DMS153 treated with DMSO at 0.1 percent for 48 hours (cell line): ENCODE results near the gene TSPAN4.

Experiments used
- DNase-seq: peaks from one replicate; lab custom pipeline; 2025; ENCODE audit not compliant: unreplicated experiment; lab: John Stamatoyannopoulos, UW

The TSPAN4 gene, protein sequence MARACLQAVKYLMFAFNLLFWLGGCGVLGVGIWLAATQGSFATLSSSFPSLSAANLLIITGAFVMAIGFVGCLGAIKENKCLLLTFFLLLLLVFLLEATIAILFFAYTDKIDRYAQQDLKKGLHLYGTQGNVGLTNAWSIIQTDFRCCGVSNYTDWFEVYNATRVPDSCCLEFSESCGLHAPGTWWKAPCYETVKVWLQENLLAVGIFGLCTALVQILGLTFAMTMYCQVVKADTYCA

DNA sequence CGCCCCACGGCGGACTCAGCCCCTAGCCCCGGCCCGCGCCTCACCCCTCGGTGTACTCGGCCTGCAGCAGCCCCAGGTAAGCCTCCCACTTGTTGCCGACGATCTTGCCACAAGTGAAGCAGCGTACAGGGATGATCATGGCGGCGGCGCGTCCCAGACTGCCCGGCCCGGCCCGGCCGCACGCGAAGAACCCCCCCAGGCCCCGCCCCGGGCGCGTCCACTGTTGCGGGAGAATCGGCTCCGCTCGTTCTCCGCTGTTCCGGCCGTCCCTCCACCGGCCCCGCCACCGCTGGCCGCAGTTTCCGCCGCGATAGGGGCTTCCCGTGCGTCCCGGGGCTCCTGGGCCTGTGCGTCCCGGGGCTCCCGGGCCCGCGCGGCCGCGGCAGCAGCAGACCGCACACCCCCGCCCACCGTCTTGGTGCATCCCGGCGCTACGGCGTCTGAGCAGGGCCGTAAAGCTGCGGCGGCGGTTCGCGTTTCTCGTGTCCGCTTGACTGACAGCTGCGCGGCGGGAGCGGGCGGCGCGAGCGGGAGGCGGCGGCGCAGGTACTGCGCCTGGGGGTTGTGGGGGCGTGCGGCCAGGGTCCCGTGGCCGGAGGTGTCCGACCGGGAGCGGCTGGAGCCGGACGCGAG is at the start of gene TSPAN4, which contains the start of gene POLR2L:
Gene TSPAN4 (plus strand): TSS at position 483 of the 633 bp plus-strand sequence. CDS start 7,453 bp downstream, outside the sequence.
Gene POLR2L (minus strand): TSS at position 160 of the 633 bp plus-strand sequence. CDS start 21 bp downstream, at position 139.
- peak; percentile 46 for DNase-seq

DNA sequence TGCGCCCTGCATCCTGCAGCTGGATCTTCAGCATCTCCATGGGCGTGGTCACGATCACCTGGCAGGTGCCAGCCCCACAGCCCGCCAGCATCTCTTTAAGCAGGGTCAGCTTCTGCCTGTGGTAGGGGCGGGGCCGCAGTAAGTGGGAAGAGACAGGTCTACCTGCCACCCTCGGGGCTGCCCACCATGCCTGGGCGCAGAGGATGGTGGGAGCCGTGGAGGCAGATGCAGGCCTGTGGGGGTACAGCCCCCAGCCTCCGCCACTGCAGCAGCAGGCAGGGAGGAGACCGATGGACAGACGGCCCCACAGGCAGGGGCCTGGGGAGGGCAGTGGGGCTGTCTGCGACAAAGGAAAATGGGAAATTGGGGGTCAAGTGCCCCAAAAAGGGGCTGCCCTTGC is 49.8 kb upstream of the TSPAN4 start:
- DNase-seq = no peak

DNA sequence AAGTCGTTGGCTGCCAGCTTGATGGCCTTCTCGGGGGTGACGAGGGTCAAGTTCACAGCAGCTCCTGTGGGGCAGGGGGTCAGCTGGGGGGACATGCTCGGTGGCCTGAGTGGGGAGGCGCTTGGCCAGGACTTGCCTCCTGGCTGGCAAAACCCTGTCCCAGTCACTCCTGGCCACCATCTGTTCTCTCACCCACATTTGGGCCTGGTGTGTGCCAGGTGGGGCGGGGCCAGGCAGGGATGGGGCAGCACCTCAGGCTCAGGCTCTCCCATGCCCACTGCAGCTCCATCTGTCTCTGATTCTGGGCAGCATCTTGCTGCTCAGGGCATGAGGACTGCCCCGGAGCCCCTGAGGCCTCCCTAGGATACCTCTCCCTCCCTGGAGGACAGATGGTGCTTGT is 49.1 kb upstream of the TSPAN4 start:
- DNase-seq = no peak

DNA sequence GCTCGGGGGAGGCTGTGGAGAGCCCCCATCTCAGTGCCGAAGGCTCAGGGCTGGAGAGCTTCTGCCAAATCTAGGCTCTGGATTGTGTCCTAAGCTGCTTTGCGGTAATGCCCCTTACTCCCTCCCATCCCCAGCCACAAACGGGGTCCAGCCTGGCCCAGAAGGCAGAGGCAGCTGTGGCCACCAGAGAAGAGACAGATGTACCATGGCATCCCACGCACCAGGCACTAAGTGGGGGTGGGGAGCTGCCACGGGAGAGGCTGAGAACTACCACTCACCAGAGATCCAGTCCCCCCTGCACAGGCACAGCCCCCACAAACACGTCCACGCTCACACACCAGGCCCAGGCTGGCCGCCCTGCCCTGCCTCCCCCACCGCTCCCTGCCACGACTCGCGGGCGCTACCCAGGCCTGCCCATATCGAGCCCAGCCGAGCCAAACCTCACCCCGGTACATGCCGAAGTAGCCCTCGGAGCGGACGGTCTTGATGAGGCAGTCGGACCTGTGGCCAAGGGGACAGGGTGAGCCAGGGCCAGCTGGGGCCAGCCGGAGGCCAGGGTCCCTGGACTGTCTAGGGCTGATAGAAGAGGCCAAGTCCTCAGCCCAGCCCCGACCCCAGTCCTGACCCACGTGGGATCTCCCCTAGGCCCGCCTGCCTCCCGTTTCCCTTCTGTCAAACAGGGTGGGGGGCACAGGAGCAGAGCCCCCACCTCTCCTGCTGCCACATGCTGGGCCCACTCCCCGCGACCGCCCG is 48.5 kb upstream of the TSPAN4 start:
- DNase-seq = no peak

DNA sequence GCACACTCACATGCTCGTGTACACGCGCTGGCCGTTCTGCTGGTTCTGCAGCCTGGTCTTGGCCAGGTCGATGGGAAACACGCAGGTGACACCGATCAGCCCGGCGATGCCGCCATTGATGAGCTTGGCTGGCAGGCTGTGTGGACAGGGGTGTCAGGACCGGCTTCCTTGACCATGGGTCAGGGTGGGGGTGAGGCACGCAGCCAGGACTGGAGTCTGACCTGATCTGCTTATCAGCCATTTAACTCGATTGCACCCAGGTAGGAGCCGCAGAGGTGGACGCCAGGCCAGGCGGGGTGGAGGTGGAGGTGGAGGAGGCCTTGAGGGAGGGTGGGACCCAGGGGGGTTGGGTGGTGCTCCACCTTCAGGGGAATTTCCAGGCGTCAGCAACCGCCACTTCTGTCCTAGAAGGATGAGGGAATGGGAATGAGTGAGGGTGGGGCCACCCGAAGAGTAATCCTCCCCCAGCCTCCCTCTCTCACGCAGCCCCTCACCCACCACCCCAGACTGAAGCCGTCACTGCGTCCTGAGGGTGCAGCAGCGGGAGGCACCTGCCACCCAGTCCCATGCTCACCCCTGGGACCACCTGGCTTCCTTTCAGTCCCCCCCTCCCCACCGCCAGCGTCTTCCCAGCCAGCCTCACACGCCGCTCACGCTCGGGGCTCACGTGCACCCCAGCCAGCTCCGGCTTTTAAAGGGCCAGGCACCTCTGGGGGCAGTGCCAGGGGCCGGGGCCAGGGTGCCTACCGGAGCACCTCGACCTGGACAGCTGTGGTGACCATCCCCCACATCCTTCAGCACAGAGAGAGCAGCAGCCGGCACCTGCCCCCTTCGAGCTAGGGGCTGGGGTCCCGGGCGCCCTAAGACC is 47.7 kb upstream of the TSPAN4 start:
- no peak for DNase-seq

DNA sequence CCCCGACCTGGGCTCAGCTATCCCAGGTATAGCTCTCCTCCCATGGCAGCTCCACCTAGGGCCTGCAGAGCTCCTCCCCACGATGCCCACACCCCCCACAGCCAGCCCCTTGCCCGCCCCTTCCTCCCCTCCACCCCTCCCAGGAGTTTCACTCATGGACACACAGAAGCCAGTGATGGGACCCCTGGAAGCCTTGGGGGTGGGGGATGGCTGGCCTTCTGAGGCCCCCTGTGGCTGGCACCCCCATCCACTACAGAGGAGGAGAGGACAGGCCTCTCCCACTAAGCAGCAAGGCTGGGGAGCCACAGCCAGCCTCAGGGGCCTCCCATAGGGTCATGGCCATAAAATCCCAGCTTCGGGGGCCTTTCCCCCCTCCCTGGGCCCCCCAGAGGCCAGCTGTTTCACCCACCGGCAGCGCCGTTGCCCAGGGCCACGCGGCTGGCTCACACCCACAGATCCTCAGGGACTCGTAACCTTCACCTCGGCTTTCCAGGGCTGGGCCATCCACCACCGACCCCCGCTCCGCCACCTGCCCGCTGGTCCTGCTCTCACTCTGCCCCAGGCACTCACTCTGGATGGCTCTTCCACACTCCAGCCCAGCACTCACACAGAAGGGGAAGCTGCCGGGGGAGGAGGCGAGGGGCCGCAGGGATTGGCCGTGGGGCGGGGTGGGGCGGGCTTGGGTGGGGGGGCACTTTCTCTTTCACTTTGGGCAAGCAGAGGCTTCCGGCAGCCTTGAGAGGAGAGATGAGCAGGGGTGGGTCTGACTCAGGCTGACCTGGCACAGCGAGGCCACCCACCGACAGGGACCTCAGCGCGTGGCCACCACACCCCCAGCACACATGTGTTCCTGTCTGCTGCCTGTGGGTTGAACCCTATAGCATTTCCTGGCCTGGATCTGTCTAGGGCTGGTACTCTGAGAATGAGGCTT is 46.8 kb upstream of the TSPAN4 start:
- peak; percentile 61 for DNase-seq

DNA sequence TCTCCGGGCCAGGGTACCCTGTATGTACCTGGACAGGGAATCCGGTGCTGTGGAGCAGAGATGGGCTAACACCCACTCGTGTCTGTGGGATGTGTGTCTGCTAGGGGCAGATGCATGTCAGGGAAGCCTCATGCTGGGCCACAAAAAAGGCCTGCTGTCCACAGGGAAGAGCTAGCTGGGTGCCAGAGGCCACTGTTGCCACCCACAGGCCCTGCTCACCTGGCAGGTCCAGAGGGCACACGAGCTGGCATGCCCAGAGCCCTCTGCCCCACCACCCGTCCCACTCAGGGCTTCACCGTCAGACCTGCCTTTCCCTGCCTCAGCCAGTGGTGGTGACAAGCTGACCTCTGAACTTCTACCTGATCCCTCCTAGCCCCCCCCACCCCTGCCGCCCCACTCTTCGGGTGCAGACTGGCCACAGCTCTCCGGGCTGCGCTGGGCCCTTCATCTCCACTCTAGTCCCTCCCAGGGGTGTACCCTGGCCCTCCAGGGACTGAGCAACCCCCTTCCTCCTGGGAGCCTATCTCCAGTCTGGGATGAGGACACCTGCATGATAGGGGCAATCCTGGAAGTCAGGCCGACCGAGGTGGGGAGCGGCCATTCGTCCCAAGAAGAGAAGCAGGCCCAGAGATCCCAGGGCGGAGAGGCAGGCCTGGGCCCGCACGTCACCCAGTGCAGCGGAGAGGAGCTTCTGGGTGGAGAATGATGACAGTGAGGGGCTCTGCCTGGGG is 45.9 kb upstream of the TSPAN4 start:
- no peak for DNase-seq

DNA sequence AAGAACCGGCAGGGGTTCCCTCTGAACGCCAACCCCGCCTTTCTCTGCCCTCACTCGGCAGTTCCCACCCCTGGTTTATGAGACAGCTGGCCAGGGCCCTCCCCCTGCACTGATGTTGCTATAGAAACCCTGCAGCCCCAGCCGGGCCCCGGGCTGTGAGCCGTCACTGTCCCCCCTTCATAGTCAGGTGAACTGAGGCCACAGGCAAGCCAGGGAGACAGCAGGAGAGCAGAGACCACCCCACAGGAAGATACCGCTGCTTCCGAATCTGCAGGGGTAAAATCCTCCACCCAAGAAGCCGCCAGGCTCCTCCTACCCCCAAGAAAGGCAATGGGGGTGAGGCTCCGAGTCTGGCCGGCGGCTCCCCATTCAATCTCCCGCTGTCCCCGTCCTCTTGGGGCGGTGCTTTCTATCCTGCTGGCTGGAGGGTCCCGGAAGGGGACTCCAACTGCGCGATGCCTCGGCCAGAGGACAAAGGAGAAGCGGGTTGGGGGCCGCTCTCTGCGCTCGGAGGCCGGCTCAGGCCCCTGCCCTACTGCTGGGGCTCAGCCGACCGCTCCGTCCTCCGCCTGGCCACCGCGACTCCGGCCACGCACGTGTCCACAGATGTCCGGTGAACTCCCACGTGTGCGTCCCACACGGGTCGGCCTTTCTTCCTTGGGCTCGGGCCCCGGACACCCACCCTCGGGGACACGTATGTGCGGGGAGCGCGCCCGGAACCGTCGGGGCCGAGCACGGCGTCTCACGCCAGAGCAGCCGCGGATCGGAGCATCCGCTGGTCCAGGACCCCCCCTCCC is 45.2 kb upstream of the TSPAN4 start:
- peak; percentile 54 for DNase-seq

DNA sequence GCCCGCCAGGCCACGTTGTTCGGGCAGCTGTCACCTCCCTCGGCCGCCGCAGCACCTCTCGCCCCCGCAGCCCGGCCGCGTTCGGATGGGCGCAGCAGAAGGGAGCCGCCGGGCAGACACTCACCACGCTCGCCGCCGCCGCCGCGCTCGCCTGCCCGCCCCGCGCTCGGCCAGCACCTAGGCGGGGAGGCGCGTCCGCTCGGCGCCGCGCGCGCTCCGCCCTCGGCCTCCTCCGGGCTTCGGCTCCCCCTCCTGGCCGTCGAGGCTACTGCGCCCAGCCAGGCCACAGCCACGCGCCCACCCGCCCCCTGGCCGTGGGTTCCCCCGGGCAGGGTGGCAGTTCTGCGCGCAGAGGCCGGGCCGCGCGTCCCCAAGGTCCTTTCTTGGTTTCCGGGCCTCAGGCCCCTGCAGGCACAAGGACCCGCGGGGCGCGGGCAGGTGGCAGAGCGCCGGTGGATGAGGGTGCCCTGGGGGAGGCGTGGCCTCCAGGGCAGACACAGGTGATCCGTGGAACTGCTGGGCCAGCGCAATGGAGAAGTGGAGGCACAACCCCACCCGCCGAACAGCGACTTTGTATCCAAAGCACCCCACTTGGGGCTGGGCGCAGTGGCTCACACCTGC is 44.4 kb upstream of the TSPAN4 start, which contains the start of gene SLC25A22:
Gene SLC25A22 (minus strand): TSS at position 189 of the 621 bp plus-strand sequence. CDS start 3,275 bp downstream, outside the sequence.
- peak; percentile 54 for DNase-seq

DNA sequence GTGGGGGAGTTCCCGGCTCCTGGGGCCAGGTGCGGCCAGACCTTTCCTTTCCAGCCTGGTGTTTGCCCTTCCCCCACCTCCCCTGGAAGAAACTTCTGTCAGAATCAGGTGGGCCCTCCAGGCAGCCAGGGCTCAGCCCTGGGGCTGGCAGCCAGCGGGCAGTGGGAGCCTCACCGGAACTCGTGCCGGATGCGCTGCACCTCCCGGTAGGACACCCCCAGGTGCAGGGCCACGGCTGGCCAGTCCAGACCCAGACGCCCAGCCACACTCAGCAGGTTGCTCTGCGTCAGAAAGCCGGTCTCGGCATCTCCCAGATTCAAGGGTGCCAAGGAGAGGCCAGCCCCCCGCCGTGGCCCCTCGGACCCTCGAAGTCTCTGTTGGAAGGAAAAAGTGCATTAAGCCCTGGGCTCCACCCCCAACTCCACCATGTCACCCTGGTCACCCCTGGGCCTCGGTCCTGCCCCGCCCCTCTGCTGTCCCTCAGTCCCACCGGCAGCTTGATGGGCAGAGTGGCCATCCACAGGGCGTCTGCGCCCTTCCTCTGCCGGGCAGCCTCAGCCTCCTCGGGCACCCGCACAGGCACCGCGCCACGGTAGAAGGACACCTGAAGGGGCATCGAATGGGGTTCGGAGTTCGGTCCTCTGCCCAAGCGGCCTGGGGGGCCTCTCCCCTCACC is 42.9 kb upstream of the TSPAN4 start:
- DNase-seq = no peak

DNA sequence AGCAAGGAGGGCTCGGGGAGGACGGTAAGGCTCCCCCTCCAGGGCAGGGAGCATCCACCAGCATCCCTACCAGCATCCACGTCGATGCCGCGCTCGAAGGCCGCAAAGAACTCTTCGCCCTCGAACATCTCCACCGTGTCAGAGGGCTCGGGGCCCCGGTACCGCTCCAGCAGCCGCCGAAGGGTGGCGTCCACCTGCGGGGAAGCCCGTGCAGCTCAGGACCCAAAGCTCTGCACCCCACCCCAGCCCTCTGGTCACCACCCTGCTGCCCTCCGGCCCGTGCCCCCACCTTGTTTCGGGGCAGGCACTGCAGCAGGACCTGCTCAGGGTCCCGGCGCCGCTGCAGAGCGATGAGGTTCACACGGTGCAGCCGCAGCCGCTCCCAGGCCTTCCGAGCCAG is 42.2 kb upstream of the TSPAN4 start:
- DNase-seq = no peak

DNA sequence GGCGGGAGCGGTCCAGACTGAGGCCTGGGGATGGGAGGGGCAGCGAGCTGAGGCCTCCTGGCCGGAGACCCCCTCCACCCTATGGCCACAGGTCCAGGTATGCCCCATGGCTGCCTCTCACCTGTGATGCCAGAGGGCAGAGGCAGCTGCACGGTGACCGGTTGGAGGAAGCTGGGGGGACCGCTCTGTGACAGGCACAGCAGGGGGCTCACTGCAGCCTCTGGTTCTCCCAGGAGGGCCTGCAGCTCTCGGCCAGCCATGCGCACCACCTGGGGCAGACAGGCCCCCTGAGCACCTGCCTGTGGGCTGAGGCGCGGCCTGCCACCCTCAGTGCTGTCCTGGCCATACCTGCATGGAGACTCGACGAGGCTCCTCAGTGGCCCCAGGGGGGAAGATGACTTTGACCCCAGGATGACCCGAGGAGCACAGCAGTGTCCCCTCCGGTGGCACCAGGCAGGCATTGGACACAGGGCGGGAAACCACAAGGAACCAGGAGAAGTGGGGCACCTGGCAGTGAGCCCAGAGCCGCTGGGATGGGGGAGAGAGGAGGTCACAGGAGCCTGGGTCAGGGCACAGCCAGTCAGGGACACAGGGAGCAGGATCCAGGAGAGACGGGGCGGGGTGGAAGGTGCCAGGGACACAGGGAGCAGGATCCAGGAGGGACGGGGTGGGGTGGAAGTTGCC is 41.4 kb upstream of the TSPAN4 start:
- no peak for DNase-seq

DNA sequence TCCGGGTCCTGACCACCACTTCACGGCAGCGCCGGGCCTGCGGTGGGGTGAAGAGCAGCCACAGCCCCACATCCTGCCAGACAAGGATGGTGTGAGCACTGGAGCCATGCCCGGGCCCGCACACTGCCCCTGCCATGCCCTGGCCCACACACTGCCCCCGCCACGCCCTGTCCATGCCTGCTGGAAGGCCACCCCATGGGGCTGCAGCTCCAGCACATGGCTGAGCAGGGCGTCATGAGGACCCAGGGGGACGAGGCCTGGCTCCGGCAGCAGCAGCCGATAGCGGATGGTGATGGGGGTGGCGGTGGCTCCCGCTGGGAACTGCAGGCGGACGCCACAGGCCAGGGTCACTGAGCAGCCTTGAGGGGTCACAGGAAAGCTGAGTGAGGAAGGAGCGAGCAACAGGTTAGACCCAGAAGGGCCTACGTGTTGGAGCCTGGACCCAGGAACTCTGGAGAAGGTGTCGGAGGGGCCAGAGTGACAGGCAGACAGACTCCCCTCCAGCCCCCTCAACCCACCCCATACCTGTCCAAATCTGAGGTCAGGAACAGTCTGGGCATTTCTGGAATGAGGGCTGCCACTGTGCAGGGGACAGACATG is 40.5 kb upstream of the TSPAN4 start:
- DNase-seq = no peak

DNA sequence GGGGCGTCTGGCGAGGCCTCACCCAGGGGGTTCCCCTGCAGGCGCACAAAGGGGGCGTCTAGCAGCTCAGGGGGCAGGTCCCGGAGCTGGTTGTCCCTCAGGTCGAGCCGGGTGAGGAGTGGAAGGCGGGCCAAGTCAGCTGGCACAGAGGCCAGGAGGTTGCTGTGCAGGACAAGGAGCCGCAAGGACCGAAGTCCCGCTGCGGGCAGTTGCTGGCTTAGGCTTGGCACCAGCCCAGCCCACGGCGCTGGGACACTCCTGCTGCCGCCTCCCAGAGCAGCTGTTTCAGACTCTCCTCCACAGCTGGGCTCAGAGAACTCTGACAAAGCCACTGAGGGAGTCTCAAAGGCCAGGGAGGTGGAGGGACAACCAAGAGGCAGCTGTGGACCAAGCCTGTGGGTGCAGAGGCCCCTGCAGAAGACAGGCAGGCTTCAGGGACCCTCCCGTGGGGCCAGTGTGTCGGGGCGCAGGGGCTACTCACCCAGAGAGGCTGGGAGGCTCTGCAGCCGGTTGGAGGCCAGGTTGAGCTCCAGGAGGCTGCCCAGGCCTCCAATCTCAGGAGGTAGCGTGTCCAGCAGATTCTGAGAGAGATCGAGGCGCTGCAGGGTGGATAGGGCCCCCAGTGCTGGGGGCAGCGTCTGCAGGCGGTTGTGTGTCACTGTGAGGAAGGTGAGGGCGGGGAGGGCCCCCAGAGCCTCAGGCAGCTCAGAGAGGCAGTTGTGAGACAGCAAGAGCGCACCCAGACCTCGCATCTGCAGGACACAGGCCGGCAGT is 39.8 kb upstream of the TSPAN4 start:
- no peak for DNase-seq

DNA sequence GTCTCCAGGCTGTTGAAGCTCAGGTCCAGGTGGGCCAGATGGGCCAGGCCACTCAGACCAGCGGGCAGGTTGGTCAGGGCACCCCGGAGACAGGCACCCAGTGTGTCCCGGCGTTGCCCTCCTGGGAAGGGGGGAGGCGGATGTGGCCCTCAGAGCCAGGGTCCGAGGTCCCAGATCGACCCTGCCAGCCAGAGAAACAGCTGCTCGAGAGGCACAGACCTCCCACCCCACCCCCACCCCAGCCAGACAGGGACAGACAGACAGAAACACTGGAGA is 39.2 kb upstream of the TSPAN4 start:
- no peak for DNase-seq
